IMR-90 (cell line): ENCODE measurements around the gene MEF2D. TPM values are rescaled to one million over a fixed set of nuclear protein-coding genes. Genes with fewer than 3 reads are reported as not detected.

Source experiments
- ATAC-seq: fragments of 200-7000 bp; cut with Tn5 transposase; 2 replicates; pipeline ENCODE4 v1.9.1; 2020; ENCODE audit warnings: low read depth, mild to moderate bottlenecking, moderate library complexity
- BruUV-seq: library from RNA; stranded (reverse); fragments of 400-500 nt; replicated peaks from 2 replicates; lab custom pipeline; 2021; lab: Mats Ljungman, UMichigan
- CTCF ChIA-PET: fragments of 300-600 bp; formaldehyde crosslinking; extraction: SDS; loops from one replicate; lab custom pipeline; 2021; ENCODE audit warnings: antibody characterized with exemption; lab: Yijun Ruan, JAX
- POLR2A ChIA-PET: fragments of 300-600 bp; sonication (Branson Sonifier 250); formaldehyde crosslinking; loops from one replicate; lab custom pipeline; 2022; ENCODE audit warnings: antibody characterized with exemption; ENCODE audit not compliant: unreplicated experiment; lab: Charles Lee
- DNase-seq: peaks from one replicate; pipeline ENCODE4 v3.0.0; 2013
- H2AFZ ChIP-seq: replicated peaks from 2 replicates; pipeline ENCODE3; 2013; ENCODE audit warnings: low read length, mild to moderate bottlenecking; ENCODE audit not compliant: poor library complexity
- H2AK5ac ChIP-seq: 2 replicates; pipeline ENCODE4 v1.6.1; 2013; ENCODE audit warnings: low read depth, low read length, inconsistent platforms
- H2AK9ac ChIP-seq: replicated peaks from 2 replicates; pipeline ENCODE3; 2013; ENCODE audit warnings: mild to moderate bottlenecking, low read depth, low read length, moderate library complexity; ENCODE audit not compliant: poor library complexity
- H2BK120ac ChIP-seq: 2 replicates; pipeline ENCODE4 v1.6.1; 2013; ENCODE audit warnings: low read depth, low read length, inconsistent platforms
- H2BK15ac ChIP-seq: 3 replicates; pipeline ENCODE4 v1.6.1; 2013; ENCODE audit warnings: low read depth, low read length, inconsistent platforms
- H2BK20ac ChIP-seq: 2 replicates; pipeline ENCODE4 v1.6.1; 2013; ENCODE audit warnings: low read depth, mild to moderate bottlenecking, inconsistent platforms, low read length, moderate library complexity
- H2BK5ac ChIP-seq: 2 replicates; pipeline ENCODE4 v1.6.1; 2013; ENCODE audit warnings: mild to moderate bottlenecking, low read depth, low read length, inconsistent platforms; ENCODE audit not compliant: poor library complexity, severe bottlenecking
- H3K14ac ChIP-seq: replicated peaks from 2 replicates; pipeline ENCODE4 v1.6.1; 2013; ENCODE audit warnings: low read depth, low read length, inconsistent platforms
- H3K18ac ChIP-seq: 2 replicates; pipeline ENCODE4 v1.6.1; 2013; ENCODE audit warnings: low read depth, low read length, control low read depth
- H3K23ac ChIP-seq: 2 replicates; pipeline ENCODE4 v1.6.1; 2013; ENCODE audit warnings: low read depth, low read length, inconsistent platforms
- H3K27ac ChIP-seq: 2 replicates; pipeline ENCODE4 v1.5.1; 2013; ENCODE audit warnings: mild to moderate bottlenecking, control low read depth, low read length; ENCODE audit not compliant: insufficient read depth
- H3K27me3 ChIP-seq: 2 replicates; pipeline ENCODE4 v1.6.1; 2013; ENCODE audit warnings: low read length; ENCODE audit not compliant: control insufficient read depth, insufficient read depth
- H3K36me3 ChIP-seq: 2 replicates; pipeline ENCODE4 v1.6.1; 2013; ENCODE audit warnings: low read length, mixed read lengths; ENCODE audit not compliant: control insufficient read depth, insufficient read depth
- H3K4ac ChIP-seq: 2 replicates; pipeline ENCODE4 v1.6.1; 2013; ENCODE audit warnings: low read depth, low read length, inconsistent platforms
- H3K4me1 ChIP-seq: 2 replicates; pipeline ENCODE4 v1.6.1; 2013; ENCODE audit warnings: low read length, mixed read lengths; ENCODE audit not compliant: control insufficient read depth, insufficient read depth
- H3K4me2 ChIP-seq: 2 replicates; pipeline ENCODE4 v1.6.1; 2013; ENCODE audit warnings: low read depth, mild to moderate bottlenecking, control low read depth, low read length, moderate library complexity
- H3K4me3 ChIP-seq: 2 replicates; pipeline ENCODE4 v1.5.1; 2013; ENCODE audit warnings: low read depth, mild to moderate bottlenecking, control low read depth, low read length, moderate library complexity; ENCODE audit not compliant: insufficient read depth
- H3K56ac ChIP-seq: 2 replicates; pipeline ENCODE4 v1.6.1; 2013; ENCODE audit warnings: low read length, inconsistent platforms; ENCODE audit not compliant: insufficient read depth; ENCODE audit errors: extremely low read depth
- H3K79me1 ChIP-seq, 2 experiments: 2 replicates each; pipeline ENCODE4 v1.6.1; 2013; ENCODE audit warnings: low read length in 2 of 2, inconsistent platforms in 1 of 2, low read depth in 1 of 2
- H3K9ac ChIP-seq: 2 replicates; pipeline ENCODE4 v1.6.1; 2013; ENCODE audit warnings: low read depth, low read length, control low read depth
- H3K9me1 ChIP-seq: 2 replicates; pipeline ENCODE4 v1.6.1; 2013; ENCODE audit warnings: low read length, inconsistent platforms; ENCODE audit not compliant: insufficient read depth
- H3K9me3 ChIP-seq: 2 replicates; pipeline ENCODE4 v1.6.1; 2013; ENCODE audit warnings: low read length; ENCODE audit not compliant: control insufficient read depth, insufficient read depth
- H4K20me1 ChIP-seq: 2 replicates; pipeline ENCODE4 v1.6.1; 2013; ENCODE audit warnings: low read length, inconsistent platforms; ENCODE audit not compliant: insufficient read depth
- H4K5ac ChIP-seq: 2 replicates; pipeline ENCODE4 v1.6.1; 2013; ENCODE audit warnings: mild to moderate bottlenecking, low read depth, low read length, control low read depth
- H4K8ac ChIP-seq, 2 experiments: 2 replicates each; pipeline ENCODE4 v1.6.1; 2013; ENCODE audit warnings: low read depth in 2 of 2, low read length in 2 of 2, control low read depth in 1 of 2, inconsistent platforms in 1 of 2
- H4K91ac ChIP-seq: 2 replicates; pipeline ENCODE4 v1.6.1; 2013; ENCODE audit warnings: low read depth, low read length, inconsistent platforms; ENCODE audit not compliant: insufficient read depth
- CHD1 ChIP-seq: IDR thresholded peaks from 2 replicates; pipeline ENCODE4 v1.6.1; 2012; ENCODE audit warnings: low read depth, low read length, improper control_type of control experiment
- ELK1 ChIP-seq: fragments of 150-350 bp; IDR thresholded peaks from 2 replicates; pipeline ENCODE4 v1.6.1; 2016; ENCODE audit warnings: low read depth, mild to moderate bottlenecking, low read length, moderate library complexity, borderline replicate concordance
- MAZ ChIP-seq: IDR thresholded peaks from 2 replicates; pipeline ENCODE4 v1.6.1; 2012; ENCODE audit warnings: low read depth, mild to moderate bottlenecking, low read length, improper control_type of control experiment, moderate library complexity, borderline replicate concordance
- NFE2L2 ChIP-seq: fragments of 150-350 bp; IDR thresholded peaks from 2 replicates; pipeline ENCODE4 v1.6.1; 2016; ENCODE audit warnings: low read depth, mild to moderate bottlenecking, low read length
- POLR2A ChIP-seq: IDR thresholded peaks from 2 replicates; pipeline ENCODE4 v1.6.1; 2012; ENCODE audit warnings: mild to moderate bottlenecking, low read depth, low read length
- RCOR1 ChIP-seq: IDR thresholded peaks from 2 replicates; pipeline ENCODE4 v1.6.1; 2012; ENCODE audit warnings: mild to moderate bottlenecking, low read length, improper control_type of control experiment; ENCODE audit not compliant: insufficient replicate concordance
- RFX5 ChIP-seq: IDR thresholded peaks from 2 replicates; pipeline ENCODE4 v1.8.0; 2012; ENCODE audit warnings: low read depth, mild to moderate bottlenecking, low read length, moderate library complexity
- USF2 ChIP-seq: fragments of 150-350 bp; IDR thresholded peaks from 2 replicates; pipeline ENCODE4 v1.6.1; 2017; ENCODE audit warnings: mild to moderate bottlenecking, antibody characterized with exemption, low read length, low read depth
- WGBS, 2 experiments: methylation state at CpG; one replicate each; pipeline versions ENCODE4 v1.1.5 to v1.1.7; 2013; ENCODE audit warnings: missing lambda C conversion rate in 2 of 2; ENCODE audit not compliant: insufficient read length in 1 of 2; ENCODE audit errors: extremely low coverage in 2 of 2; 5-methylcytosine and 5-hydroxymethylcytosine counted together
- dilution Hi-C: fragments of 300-500 bp; cut with HindIII; formaldehyde crosslinking; loops from one replicate; pipeline ENCODE4 v1.14.3; 2018; ENCODE audit warnings: low sequenced_read_pairs; ENCODE audit not compliant: unreplicated experiment
- in situ Hi-C: fragments of 300-500 bp; cut with MboI; formaldehyde crosslinking; loops from 3 replicates; pipeline ENCODE4 v1.14.3; 2019; ENCODE audit warnings: low sequenced_read_pairs, inconsistent platforms, mixed read lengths
- intact Hi-C: fragments of 100-400 bp; cut with micrococcal nuclease; formaldehyde crosslinking; loops from 2 replicates; pipeline ENCODE4 v1.10.0; 2022
- polyA plus RNA-seq, 3 experiments: library from polyadenylated mRNA; depleted of rRNA; stranded (reverse); fragments of >200 nt; gene quantifications; 2 replicates each; pipeline ENCODE4 v1.2.3, GENCODE V29; 2012; ENCODE audit warnings: low replicate concordance in 1 of 3
- total RNA-seq: library from RNA; depleted of rRNA; stranded (reverse); fragments of >200 nt; gene quantifications from 2 replicates; pipeline ENCODE4 v1.2.3, GENCODE V29; 2012

Gene MEF2D
- total and polyA plus RNA-seq, 2 of the 4 experiments (the other 2 are of a cell fraction): 2.9 to 20.0 TPM

GRCh38 chr1:156439777-156440183, 60.8 kb downstream of the MEF2D start:
- Histone ChIP-seq H2BK20ac (no peak overlapping the region), H4K91ac (no peak overlapping the region), H3K9me1 (0 out of 2 replicates have a peak, but pooled peaks cover 4% of the 10 kb centered on the region), H4K8ac (no peak overlapping the region), H3K23ac (no peak overlapping the region), H2AFZ (no peak overlapping the region), H2AK5ac (no peak overlapping the region), H4K20me1 (peaks cover 15% of the 10 kb centered on the region; the same call in 1 of the 2 replicates), H3K27me3 (peaks cover 92% of the 10 kb centered on the region), H2AK9ac (no peak overlapping the region), H3K56ac (no peak overlapping the region), H2BK5ac (no peak overlapping the region), H3K36me3 (no peaks in the 10 kb centered on the region), H3K9me3 (peaks cover 8% of the 10 kb centered on the region), H2BK15ac (no peak overlapping the region), H3K9ac (no peak overlapping the region), H3K4ac (no peak overlapping the region), H3K4me3 (no peak overlapping the region), H4K5ac (no peak overlapping the region), H3K27ac (no peak overlapping the region), H3K14ac (no peak overlapping the region), H3K79me1 (no peaks in the 10 kb centered on the region), H3K18ac (no peak overlapping the region), H3K4me2 (no peak overlapping the region), H3K4me1 (no peaks in the 10 kb centered on the region), H2BK120ac (no peak overlapping the region)
- dilution Hi-C loops (no loop called here), intact Hi-C loops (no loop called here), in situ Hi-C loops (loop anchor here (10.0 kb wide), 1 partner anchor 55 kb away; no protein-coding TSS in a partner anchor)
- ChIA-PET POLR2A (no interaction called here), CTCF (interaction anchor here (0.6 kb wide), 1 partner anchor 54 kb away, joined by 3 read pairs; no protein-coding TSS in a partner anchor)
- TF ChIP-seq NFE2L2 (no peak), POLR2A (no peak), RFX5 (no peak), ELK1 (no peak), MAZ (no peak), CHD1 (no peak), RCOR1 (no peak), USF2 (no peak)
- no TSS peak for BruUV-seq
- DNase-seq: no peak
- no CpG with 5 or more reads among the region's 14 CpGs for WGBS, 2 experiments
- no peak for ATAC-seq
